Epithelial cell of proximal tubule (primary cell): ENCODE data around the gene LRRC3B. TPM values are rescaled to one million over a fixed set of nuclear protein-coding genes. Genes with fewer than 3 reads are reported as not detected.

ENCODE experiments used
- DNase-seq: peaks from one replicate; pipeline ENCODE4 v3.0.0-alpha.2; 2011; ENCODE audit warnings: low read depth
- H3K4me3 ChIP-seq: 2 replicates; pipeline ENCODE4 v1.5.1; 2011; ENCODE audit warnings: low read depth, mild to moderate bottlenecking, low read length
- CTCF ChIP-seq: conservative IDR thresholded peaks from 2 replicates; pipeline ENCODE4 v1.5.1; 2012; ENCODE audit warnings: low read depth, mild to moderate bottlenecking, low read length
- total RNA-seq: library from RNA; depleted of rRNA; stranded (reverse); fragments of >200 nt; gene quantifications from 2 replicates; pipeline ENCODE4 v1.2.3, GENCODE V29; 2015

LRRC3B gene
- total RNA-seq, result not detected in 2 replicates

- H3K4me3 ChIP-seq, result no peak within 1 kb of the TSS
- TF ChIP-seq CTCF, result no peak
- DNase-seq, result no peak
These were observed at the start of gene LRRC3B for GRCh38 chr3:26622621-26623418. LRRC3B (plus strand) TSS chr3:26622772; CDS start chr3:26709673, 86,901 bp downstream.

- no peak overlapping the region for H3K4me3 ChIP-seq
- TF ChIP-seq CTCF, result no peak
- DNase-seq, result no peak
These were observed 47.8 kb upstream of the LRRC3B start for GRCh38 chr3:26574766-26575165.

- H3K4me3 ChIP-seq, result no peak overlapping the region
- TF ChIP-seq CTCF, result no peak
- DNase-seq, result no peak
These were observed 43.5 kb upstream of the LRRC3B start for GRCh38 chr3:26579116-26579515.

- DNase-seq, result no peak
- H3K4me3 ChIP-seq, result no peak overlapping the region
- no peak for TF ChIP-seq CTCF
These were observed 35.0 kb upstream of the LRRC3B start for GRCh38 chr3:26587571-26587970.

- TF ChIP-seq CTCF, result no peak
- no peak overlapping the region for H3K4me3 ChIP-seq
- DNase-seq, result no peak
These were observed 33.6 kb upstream of the LRRC3B start for GRCh38 chr3:26588931-26589330.

- DNase-seq, result no peak
- no peak for TF ChIP-seq CTCF
- no peak overlapping the region for H3K4me3 ChIP-seq
These were observed 32.9 kb upstream of the LRRC3B start for GRCh38 chr3:26589678-26590077.
